PC-3 (cell line): ENCODE measurements around the gene COL6A2. TPM values are rescaled to one million over a fixed set of nuclear protein-coding genes. Genes with fewer than 3 reads are reported as not detected.

Experiments
- ATAC-seq: fragments of 200-7000 bp; cut with Tn5 transposase; 2 replicates; pipeline ENCODE4 v1.9.1; 2020; ENCODE audit warnings: mild to moderate bottlenecking, moderate library complexity
- BruUV-seq: library from RNA; stranded (reverse); fragments of 400-500 nt; replicated peaks from 2 replicates; lab custom pipeline; 2021; lab: Mats Ljungman, UMichigan
- CTCF ChIA-PET: fragments of 300-600 bp; sonication (Branson Sonifier 250); formaldehyde crosslinking; loops from one replicate; lab custom pipeline; 2022; ENCODE audit warnings: antibody characterized with exemption; lab: Charles Lee
- POLR2A ChIA-PET: fragments of 300-600 bp; sonication (Branson Sonifier 250); formaldehyde crosslinking; loops from one replicate; lab custom pipeline; 2022; ENCODE audit warnings: antibody characterized with exemption; ENCODE audit not compliant: unreplicated experiment; lab: Charles Lee
- DNase-seq: peaks from one replicate; pipeline ENCODE4 v3.0.0-alpha.2; 2015
- H2AFZ ChIP-seq: fragments of 300-600 bp; sonication (generic); 2 replicates; pipeline ENCODE4 v1.6.0; 2016; ENCODE audit warnings: antibody characterized with exemption, low read length
- H3F3A ChIP-seq: fragments of 300-600 bp; sonication (generic); one replicate; pipeline ENCODE4 v1.6.0; 2017; ENCODE audit warnings: antibody characterized with exemption, low read length, control low read depth, mild to moderate bottlenecking; ENCODE audit not compliant: unreplicated experiment
- H3K27ac ChIP-seq: fragments of 300-600 bp; sonication (generic); 2 replicates; pipeline ENCODE4 v1.5.1; 2016; ENCODE audit warnings: mild to moderate bottlenecking, low read length
- H3K27me3 ChIP-seq: fragments of 300-600 bp; sonication (generic); 2 replicates; pipeline ENCODE4 v1.6.1; 2016; ENCODE audit warnings: low read length, mixed read lengths
- H3K36me3 ChIP-seq: fragments of 300-600 bp; sonication (generic); 2 replicates; pipeline ENCODE4 v1.6.1; 2016; ENCODE audit warnings: low read depth, mixed run types, low read length, mixed read lengths
- H3K4me1 ChIP-seq: fragments of 300-600 bp; sonication (generic); 2 replicates; pipeline ENCODE4 v1.5.1; 2016; ENCODE audit warnings: low read length; ENCODE audit not compliant: insufficient read depth
- H3K4me2 ChIP-seq: fragments of 300-600 bp; sonication (generic); 2 replicates; pipeline ENCODE4 v1.6.0; 2016; ENCODE audit warnings: low read length
- H3K4me3 ChIP-seq: fragments of 300-600 bp; sonication (generic); 2 replicates; pipeline ENCODE4 v1.5.1; 2016; ENCODE audit warnings: mild to moderate bottlenecking, low read length, mixed read lengths
- H3K79me2 ChIP-seq: fragments of 300-600 bp; sonication (generic); 2 replicates; pipeline ENCODE4 v1.6.1; 2017; ENCODE audit warnings: low read length, mixed read lengths
- H3K9ac ChIP-seq: fragments of 300-600 bp; sonication (generic); 2 replicates; pipeline ENCODE4 v1.6.0; 2016; ENCODE audit warnings: mild to moderate bottlenecking, low read length
- H3K9me2 ChIP-seq: fragments of 300-600 bp; sonication (generic); replicated peaks from 2 replicates; pipeline ENCODE4 v1.6.1; 2016; ENCODE audit warnings: mixed run types, low read length, mixed read lengths
- H3K9me3 ChIP-seq: fragments of 300-600 bp; sonication (generic); 2 replicates; pipeline ENCODE4 v1.6.1; 2016; ENCODE audit warnings: low read length, mixed read lengths
- H4K20me1 ChIP-seq: fragments of 300-600 bp; sonication (generic); 2 replicates; pipeline ENCODE4 v1.6.1; 2016; ENCODE audit warnings: low read length, mixed read lengths
- EZH2 ChIP-seq: fragments of 300-600 bp; sonication (generic); IDR thresholded peaks from one replicate; pipeline ENCODE4 v1.6.1; 2017; ENCODE audit warnings: antibody characterized with exemption, mild to moderate bottlenecking, low read length; ENCODE audit not compliant: unreplicated experiment
- EZH2phosphoT487 ChIP-seq: fragments of 300-600 bp; sonication (generic); IDR thresholded peaks from 2 replicates; pipeline ENCODE4 v1.6.1; 2018; ENCODE audit warnings: mild to moderate bottlenecking, antibody characterized with exemption, low read length, borderline replicate concordance
- intact Hi-C: fragments of 100-400 bp; cut with micrococcal nuclease; formaldehyde crosslinking; loops from 2 replicates; pipeline ENCODE4 v1.9.0; 2023
- total RNA-seq: library from RNA; depleted of rRNA; stranded (reverse); fragments of >200 nt; gene quantifications from 2 replicates; pipeline ENCODE4 v1.2.3, GENCODE V29; 2014
- TF ChIP-seq, protein P1 (sequence below): fragments of 300-600 bp; sonication (generic); conservative IDR thresholded peaks from 2 replicates; pipeline ENCODE4 v1.5.1; 2017; ENCODE audit warnings: antibody characterized with exemption, low read depth, mild to moderate bottlenecking, low read length

COL6A2 gene
- total RNA-seq, 1 experiment from 2014 or later, result 521 TPM

GRCh38 chr21:46156378-46156645 is 58.4 kb downstream of the COL6A2 start:
- H2AFZ ChIP-seq, result no peak overlapping the region
- H3K4me3 ChIP-seq, result no peak overlapping the region
- H3K4me2 ChIP-seq, result no peak overlapping the region
- no peak for TF ChIP-seq EZH2
- TF ChIP-seq EZH2phosphoT487, result no peak
- TF ChIP-seq, protein P1, sequence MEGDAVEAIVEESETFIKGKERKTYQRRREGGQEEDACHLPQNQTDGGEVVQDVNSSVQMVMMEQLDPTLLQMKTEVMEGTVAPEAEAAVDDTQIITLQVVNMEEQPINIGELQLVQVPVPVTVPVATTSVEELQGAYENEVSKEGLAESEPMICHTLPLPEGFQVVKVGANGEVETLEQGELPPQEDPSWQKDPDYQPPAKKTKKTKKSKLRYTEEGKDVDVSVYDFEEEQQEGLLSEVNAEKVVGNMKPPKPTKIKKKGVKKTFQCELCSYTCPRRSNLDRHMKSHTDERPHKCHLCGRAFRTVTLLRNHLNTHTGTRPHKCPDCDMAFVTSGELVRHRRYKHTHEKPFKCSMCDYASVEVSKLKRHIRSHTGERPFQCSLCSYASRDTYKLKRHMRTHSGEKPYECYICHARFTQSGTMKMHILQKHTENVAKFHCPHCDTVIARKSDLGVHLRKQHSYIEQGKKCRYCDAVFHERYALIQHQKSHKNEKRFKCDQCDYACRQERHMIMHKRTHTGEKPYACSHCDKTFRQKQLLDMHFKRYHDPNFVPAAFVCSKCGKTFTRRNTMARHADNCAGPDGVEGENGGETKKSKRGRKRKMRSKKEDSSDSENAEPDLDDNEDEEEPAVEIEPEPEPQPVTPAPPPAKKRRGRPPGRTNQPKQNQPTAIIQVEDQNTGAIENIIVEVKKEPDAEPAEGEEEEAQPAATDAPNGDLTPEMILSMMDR, result no peak
- no peaks in the 10 kb centered on the region for H3K9me3 ChIP-seq
- no peaks in the 10 kb centered on the region for H3K79me2 ChIP-seq
- no peaks in the 10 kb centered on the region for H3K27me3 ChIP-seq
- ChIA-PET POLR2A (no interaction called here), CTCF (no interaction called here)
- DNase-seq, result no peak
- no peaks in the 10 kb centered on the region for H3F3A ChIP-seq
- no peaks in the 10 kb centered on the region for H3K9me2 ChIP-seq
- 0 out of 2 replicates have a peak, but pooled peaks cover 4% of the 10 kb centered on the region for H3K4me1 ChIP-seq
- no TSS peak for BruUV-seq
- H4K20me1 ChIP-seq, result no peaks in the 10 kb centered on the region
- no peak for ATAC-seq
- no peak overlapping the region for H3K27ac ChIP-seq
- intact Hi-C loops, result no loop called here
- H3K9ac ChIP-seq, result no peak overlapping the region
- H3K36me3 ChIP-seq, result no peaks in the 10 kb centered on the region

DNA sequence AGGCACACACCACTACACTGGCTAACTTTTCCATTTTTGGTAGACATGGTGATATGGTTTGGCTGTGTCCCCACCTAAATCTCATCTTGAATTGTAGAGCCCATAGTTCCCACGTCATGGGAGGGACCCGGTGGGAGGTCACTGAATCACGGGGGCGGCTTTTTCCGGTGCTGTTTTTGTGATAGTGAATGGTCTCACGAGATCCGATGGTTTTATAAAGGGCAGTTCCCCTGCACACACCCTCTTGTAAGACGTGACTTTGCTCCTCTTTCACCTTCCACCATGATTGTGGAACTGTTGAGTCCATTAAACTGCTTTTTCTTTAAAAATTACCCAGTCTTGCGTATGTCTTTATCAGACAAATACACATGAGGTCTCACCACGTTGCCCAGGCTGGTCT is 58.8 kb downstream of the COL6A2 start:
- Histone ChIP-seq H3K79me2 (no peaks in the 10 kb centered on the region), H3K4me3 (no peak overlapping the region), H3K9me2 (no peaks in the 10 kb centered on the region), H3K9me3 (no peaks in the 10 kb centered on the region), H3K4me2 (no peak overlapping the region), H3K36me3 (no peaks in the 10 kb centered on the region), H3K27me3 (no peaks in the 10 kb centered on the region), H3F3A (no peaks in the 10 kb centered on the region), H3K27ac (no peak overlapping the region), H3K9ac (no peak overlapping the region), H2AFZ (no peak overlapping the region), H3K4me1 (0 out of 2 replicates have a peak, but pooled peaks cover 4% of the 10 kb centered on the region), H4K20me1 (no peaks in the 10 kb centered on the region)
- ATAC-seq (no peak), DNase-seq (no peak)
- intact Hi-C loops, result no loop called here
- CTCF ChIA-PET, result no interaction called here
- BruUV-seq, result no TSS peak
- TF ChIP-seq, protein P1, result no peak
- TF ChIP-seq EZH2phosphoT487 (no peak), EZH2 (no peak)
- POLR2A ChIA-PET, result no interaction called here

DNA sequence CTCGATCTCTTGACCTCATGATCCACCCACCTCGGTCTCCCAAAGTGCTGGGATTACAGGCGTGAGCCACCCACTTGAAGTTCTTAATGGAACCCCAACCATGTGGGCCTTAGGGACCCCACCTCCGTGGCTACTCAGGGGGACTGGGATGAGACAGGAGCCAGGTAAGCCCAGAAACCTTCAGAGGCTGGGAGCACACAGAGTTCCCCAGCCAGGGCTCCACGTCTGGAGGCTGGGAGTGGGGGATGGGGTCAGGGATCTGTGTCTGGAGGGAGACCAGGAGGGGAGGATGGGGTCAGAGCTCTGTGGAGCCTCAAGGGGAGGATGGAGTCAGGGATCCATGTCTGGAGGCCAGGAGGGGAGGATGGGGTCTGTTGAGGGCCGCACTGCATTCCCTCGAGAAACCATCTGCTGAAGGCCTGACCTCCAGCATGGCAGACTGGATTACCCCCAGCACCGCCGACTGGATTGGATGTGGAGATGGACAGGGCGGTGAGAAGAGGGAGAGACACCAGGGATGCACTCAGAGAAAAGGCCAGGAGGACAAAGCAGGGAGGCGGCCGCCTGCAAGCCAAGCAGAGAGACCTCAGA is 59.6 kb downstream of the COL6A2 start:
- no peak overlapping the region for H3K4me3 ChIP-seq
- H3F3A ChIP-seq, result no peaks in the 10 kb centered on the region
- ChIA-PET POLR2A (no interaction called here), CTCF (no interaction called here)
- no peaks in the 10 kb centered on the region for H3K27me3 ChIP-seq
- ATAC-seq (no peak), DNase-seq (no peak)
- no peaks in the 10 kb centered on the region for H4K20me1 ChIP-seq
- H2AFZ ChIP-seq, result no peak overlapping the region
- intact Hi-C loops, result no loop called here
- no peak overlapping the region for H3K27ac ChIP-seq
- no peaks in the 10 kb centered on the region for H3K9me2 ChIP-seq
- H3K36me3 ChIP-seq, result no peaks in the 10 kb centered on the region
- no peaks in the 10 kb centered on the region for H3K9me3 ChIP-seq
- no peak overlapping the region for H3K4me2 ChIP-seq
- TF ChIP-seq EZH2 (no peak), EZH2phosphoT487 (no peak)
- TF ChIP-seq, protein P1, result no peak
- H3K79me2 ChIP-seq, result no peaks in the 10 kb centered on the region
- 0 out of 2 replicates have a peak, but pooled peaks cover 4% of the 10 kb centered on the region for H3K4me1 ChIP-seq
- H3K9ac ChIP-seq, result no peak overlapping the region
- no TSS peak for BruUV-seq
